Activated T-helper 9 cell treated with anti-CD3 and anti-CD28 coated beads, Interleukin-2, amount 50 U/mL, for 16 hours (primary cell): ENCODE measurements around the gene P2RX7.
"Not testable (repeated sequence)": the region's sequence is repeated elsewhere in the genome, so short reads cannot be mapped to it uniquely, and the experiment has no call there.

Source experiments
- DNase-seq: peaks from one replicate; pipeline ENCODE4 v3.0.0-alpha.2; 2020; ENCODE audit warnings: low read depth

The P2RX7 gene

DNA sequence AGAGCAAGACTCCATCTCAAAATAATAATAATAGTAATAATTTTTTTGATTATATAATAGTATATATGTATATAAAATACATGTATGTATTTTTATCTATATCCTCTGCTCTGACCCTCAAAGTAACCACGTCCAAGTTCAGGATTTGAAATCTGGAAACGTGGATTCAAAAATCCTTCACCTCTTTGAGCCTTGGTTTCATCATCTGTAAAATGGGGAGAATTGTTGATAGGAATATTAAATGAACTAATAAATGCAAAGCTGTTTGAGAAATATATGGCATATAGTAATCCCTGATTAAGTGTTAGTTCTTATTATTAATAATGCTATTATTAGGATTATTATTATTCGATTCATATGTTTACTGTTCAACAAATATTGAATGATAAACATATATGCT, 2.6 kb downstream of the P2RX7 start:
- DNase-seq: no peak

DNA sequence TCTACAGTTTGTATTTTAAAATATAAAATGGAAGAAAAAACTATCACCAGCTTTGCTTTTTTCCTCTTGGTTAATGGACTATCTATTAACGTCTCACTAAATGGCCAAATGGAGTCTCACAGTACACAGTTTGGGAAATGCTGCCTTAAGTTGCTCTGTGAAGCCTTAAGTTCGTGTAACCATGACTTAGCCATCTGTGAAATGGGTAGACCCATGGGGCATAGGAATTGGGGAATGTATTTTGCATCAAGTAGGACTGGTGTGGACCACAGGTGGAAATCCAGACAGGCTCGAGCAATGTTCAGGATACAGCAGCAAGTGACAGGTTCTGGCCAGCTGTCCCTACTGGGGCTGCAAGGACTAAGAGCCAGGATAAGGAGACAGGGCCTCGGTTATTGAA, 4.8 kb downstream of the P2RX7 start:
- DNase-seq: no peak

- DNase-seq: no peak
These were observed 5.6 kb downstream of the P2RX7 start for GRCh38 chr12:121138284-121138683.

DNA sequence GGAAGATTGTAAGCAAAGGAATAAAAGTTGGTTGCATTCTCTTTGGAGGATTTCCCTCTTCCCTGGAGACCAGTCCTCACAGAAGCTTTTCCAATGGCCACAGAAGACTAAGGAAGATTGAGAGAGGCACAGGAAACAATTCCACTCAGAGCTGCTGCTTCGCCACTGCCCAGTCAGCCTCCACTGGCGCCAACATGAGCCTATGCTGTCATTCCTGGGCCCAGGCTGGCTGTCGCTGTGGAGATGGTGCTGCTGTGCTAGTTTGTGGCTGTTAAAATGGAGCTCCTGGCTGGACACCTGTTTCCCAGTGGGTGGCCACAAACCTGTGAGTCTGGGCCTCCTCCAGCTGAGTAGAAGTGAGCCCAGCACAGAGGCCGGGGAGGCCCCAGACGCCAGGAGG, 6.6 kb downstream of the P2RX7 start:
- no peak for DNase-seq

GRCh38 chr12:121142171-121142950, 9.7 kb downstream of the P2RX7 start:
- no peak for DNase-seq

DNA sequence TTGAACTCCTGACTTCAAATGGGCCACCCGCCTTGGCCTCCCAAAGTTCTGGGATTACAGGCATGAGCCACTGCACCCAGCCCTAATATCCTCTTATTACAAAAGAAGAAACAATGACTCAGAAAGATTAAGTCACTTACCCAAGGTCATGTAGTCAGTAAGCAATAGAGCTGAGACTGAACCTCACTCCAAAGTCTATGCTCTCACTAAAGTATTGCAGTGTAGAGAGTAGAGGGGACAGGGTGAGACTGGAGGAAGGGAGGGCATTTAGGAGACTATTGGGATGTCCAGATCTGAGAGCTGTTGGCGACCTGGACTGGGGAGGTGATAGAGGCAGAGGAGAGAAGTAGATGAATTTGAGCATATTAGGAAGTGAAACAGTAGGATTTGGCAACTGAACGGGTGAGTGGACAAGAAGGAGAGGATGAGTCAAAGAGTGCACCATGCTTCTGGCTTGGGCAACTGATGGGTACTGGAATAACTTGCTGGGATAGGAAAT, 11.8 kb downstream of the P2RX7 start:
- no peak for DNase-seq

DNA sequence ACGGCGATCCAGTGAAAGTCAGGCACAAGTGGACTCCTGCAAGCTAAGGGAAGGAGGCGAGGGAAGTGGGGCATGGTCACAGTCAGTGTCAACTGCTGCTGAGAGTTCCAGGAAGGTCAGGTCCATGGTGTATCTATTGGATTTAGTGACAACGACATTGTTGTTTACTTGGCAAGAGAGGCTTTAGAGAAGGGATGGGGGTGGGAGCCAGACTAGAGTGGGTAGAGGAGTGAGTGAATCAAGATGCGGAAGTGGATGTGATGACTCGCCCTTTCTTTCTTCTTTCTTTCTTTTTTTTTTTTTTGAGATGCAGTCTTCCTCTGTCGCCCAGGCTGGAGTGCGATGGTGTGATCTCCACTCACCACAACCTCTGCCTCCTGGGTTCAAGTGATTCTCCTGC, 12.5 kb downstream of the P2RX7 start:
- DNase-seq: no peak

DNA sequence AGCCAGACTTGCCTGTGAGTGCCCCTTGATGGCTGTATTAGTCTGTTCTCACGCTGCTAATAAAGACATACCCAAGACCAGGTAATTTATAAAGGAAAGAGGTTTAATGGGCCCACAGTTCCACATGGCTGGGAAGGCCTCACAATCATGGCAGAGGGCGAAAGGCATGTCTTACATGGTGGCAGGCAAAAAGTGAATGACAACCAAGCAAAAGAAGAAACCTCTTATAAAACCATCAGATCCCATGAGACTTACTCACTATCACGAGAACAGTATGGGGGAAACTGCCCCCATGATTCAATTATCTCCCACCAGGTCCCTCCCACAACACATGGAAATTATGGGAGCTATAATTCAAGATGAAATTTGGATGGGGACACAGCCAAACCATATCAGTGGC, 16.6 kb downstream of the P2RX7 start:
- not testable (repeated sequence) for DNase-seq

DNA sequence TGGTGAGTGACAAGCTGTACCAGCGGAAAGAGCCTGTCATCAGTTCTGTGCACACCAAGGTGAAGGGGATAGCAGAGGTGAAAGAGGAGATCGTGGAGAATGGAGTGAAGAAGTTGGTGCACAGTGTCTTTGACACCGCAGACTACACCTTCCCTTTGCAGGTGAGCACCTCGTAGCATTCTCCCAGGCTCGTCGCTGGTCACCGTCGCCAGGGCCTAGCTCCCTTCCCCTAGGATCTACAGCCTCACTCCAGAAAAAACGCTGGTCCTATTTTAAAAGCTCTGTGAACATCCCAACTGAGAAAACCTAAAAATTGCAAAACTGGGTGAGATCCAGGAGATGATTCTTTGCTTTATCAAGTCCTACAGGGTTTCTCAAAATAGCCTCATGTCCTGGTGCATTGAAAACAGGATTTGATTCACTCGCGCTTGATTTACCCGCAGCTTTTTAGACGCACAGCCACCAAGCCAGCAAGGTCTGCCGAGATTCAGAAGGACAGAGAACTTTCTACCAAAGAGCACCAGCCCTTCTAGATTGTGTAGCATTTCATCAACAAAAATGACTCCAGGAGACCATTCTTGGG, 22.2 kb downstream of the P2RX7 start:
- DNase-seq: no peak

DNA sequence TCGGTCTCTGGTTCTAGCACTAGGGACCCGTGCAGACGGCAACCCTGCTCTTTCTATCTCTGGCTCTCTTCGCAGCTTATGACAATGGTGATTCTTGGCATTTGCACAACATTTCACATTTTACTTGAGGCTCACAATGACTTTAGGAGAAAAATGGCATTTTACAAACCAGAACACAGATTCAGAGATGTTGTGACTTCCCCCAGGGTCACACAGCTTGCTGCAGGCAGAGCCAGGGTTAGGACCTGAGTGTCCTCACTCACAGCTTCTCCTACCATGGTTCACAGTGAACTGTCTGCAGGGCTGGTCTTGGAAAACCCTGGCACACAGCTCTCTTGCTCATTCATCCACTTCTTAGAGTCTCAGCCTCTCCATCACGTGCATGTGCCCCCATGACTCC, 23.7 kb downstream of the P2RX7 start:
- DNase-seq: no peak

DNA sequence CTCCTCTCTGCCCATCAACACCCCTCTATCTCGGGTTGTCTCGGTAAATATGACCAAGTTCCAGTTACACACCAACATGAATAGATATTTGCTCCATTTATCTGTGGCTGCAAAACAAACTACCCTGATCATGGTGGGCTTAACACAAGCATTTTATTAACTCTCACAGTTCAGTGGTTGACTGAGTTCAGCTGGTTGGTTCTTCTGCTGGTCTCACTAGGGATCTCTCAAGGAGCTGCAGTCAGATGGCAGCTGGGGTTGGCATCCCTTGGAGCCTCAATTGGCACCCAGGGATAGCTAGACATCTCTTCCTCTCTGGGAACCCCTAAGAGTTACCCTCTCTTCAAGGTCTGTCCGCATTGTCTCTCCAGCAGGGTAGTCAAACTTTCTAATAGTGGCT, 25.4 kb downstream of the P2RX7 start:
- DNase-seq: no peak

DNA sequence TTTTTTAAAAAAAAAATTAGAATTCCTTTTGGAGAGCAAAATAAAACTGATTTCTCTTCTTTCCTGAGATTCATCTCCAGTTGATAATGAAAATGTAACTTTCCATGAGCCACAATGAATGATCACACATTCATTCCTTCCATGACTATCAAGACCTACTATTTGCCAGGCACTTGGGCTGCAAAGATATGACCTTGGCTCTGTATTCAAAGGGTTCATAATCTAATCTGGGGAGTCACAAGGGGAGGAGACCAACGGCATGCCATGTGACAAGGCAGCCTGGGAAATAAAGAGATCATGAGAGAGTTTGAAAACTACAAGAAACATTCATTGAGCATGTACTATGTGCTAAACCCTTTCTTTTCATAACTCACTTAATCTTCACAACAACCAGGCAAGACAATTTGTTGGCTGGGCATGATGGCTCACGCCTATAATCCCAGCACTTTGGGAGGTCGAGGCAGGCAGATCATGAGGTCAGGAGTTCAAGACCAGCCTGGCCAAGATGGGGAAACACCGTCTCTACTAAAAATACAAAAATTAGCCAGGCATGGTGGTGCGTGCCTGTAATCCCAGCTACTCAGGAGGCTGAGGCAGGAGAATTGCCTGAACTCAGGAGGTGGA, 26.2 kb downstream of the P2RX7 start:
- not testable (repeated sequence) for DNase-seq

DNA sequence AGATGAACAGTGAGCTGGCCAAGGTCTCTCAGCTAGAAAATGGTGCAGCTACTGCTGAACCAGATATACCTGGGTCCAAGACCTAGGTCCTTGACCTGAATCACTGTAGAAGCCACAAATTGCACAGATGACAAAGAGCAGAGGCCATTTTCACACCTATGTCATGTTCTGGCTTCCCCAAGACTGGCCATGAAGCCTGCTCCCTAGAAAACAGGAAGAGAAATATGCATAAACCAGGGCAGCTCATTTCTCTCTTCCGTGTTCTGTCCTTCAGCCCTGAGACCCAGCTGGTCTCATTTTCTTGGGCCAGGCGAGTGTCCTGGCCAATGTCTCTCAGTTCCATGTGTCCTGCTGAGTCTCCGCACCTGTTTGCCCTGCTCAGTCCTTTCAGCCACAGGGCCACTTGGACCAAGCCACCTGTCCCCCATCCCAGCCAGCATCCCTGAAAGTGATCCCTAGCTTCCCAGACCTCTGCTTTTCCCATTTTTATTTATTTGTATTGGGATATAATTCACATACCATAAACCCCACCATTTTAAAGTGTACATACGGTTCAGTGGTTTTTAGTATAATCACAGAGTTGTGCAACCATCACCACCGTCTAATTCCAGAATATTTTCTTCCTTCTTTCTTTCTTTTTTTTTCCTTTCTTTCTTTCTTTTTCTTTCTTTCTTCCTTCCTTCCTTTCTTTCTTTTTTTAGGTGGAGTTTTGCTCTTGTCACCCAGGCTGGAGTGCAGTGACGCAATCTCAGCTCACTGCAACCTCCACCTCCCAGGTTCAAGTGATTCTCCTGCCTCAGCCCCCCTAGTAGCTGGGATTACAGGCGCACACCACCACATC, 27.0 kb downstream of the P2RX7 start:
- DNase-seq: no peak

GRCh38 chr12:121162384-121162783, 29.7 kb downstream of the P2RX7 start:
- no peak for DNase-seq

DNA sequence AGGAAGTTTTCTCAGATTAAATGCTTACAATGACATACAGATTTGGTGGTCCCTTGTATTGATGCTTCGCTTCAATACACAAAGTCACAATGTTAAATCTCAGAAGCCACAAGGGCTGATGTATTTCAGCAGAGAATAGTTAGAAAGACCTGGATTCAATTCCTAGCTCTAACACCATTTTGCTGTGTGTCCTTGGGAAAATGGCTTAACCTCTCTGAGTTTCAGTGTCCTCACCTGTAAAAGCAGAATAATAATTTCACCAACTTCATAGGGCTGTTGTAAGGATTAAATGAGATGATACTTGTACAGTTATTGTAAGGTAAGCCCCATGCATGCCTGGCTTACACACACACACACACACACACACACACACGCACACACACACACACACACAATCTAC, 30.3 kb downstream of the P2RX7 start:
- DNase-seq: no peak

- not testable (repeated sequence) for DNase-seq
These were observed 32.2 kb downstream of the P2RX7 start for GRCh38 chr12:121164839-121165238.

- DNase-seq: no peak
These were observed 32.6 kb downstream of the P2RX7 start for GRCh38 chr12:121165316-121165715.

DNA sequence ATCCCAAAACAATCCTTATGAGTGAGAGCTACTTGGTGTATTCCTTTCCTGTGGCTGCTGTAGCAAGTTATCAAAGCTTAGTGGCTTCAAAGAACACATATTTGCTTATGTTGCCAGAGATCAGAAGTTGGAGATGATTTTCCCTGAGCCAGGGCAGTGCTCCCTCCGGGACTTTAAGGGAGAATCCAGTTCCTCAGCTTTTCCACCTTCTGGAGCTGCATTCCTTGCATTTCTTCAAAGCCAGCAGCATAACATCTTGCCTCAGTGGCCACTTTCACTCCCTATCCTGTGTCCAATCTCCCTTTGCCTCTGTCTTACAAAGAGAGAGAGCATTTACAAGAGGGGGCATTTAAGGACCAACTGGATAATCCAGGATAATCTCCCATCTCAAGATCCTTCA, 33.7 kb downstream of the P2RX7 start:
- DNase-seq: no peak

GRCh38 chr12:121167232-121167820, 34.6 kb downstream of the P2RX7 start:
- DNase-seq: no peak

- DNase-seq: no peak
These were observed 35.3 kb downstream of the P2RX7 start for GRCh38 chr12:121167951-121168350.

- DNase-seq: no peak
These were observed 37.5 kb downstream of the P2RX7 start for GRCh38 chr12:121170151-121170550.
